DMS153 treated with DMSO at 0.1 percent for 48 hours (cell line): Measurements from ENCODE around the gene S100A12.
"Not testable (repeated sequence)": the region's sequence is repeated elsewhere in the genome, so short reads cannot be mapped to it uniquely, and the experiment has no call there.

Experiments
- DNase-seq: peaks from one replicate; lab custom pipeline; 2025; ENCODE audit not compliant: unreplicated experiment; lab: John Stamatoyannopoulos, UW

S100A12 gene

DNA sequence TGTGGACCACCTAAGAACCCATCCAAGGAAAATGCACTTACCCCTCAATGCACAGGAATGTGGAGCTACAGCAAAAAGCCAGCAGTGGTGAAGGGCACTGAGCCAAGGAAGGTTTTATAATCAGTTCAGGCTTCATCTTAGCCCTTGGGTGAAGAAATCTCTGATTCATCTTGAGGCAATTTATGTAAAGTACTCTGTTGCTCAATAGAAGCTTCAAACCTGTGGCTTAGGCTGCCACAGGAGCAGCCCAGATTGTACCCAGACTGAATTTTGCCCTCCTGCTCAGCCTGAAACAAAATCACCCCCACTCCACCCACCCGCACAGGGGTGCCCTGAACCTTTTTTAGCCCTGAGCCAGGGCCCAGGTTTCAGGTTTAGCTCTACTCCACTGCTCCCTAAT lies at the start of gene S100A12:
Gene S100A12, minus strand, starts transcription at position 111 of the 400 bp plus-strand sequence. CDS start 1,029 bp downstream, outside the sequence.
- no peak for DNase-seq

DNA sequence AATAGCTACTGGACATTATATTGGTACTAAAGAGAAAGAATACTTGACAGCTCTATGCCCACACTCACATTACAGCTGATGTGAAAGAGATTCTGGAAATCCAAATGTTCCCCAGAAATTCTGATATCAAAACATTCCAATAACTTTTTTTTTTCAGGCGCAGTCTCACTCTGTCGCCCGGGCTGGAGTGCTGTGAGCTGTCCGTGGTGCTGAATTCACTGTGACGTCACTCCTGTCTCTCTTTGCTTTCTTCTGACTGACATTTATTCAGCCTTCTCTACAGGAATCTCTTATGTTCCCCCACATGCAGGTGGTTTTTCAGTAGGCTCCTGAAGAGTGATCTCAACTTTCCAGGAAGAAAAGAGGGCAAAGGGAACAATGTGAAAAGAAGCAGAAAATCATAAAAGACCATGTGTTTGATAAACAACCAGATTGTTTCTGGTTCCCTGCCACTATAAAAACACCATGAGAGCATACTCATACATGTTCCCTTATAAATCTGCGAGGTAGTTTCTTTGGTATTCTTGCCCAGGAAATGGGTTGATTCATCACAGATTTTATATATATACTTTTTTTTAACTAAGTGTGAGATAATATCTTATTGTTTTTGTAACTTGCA lies 47.1 kb upstream of the S100A12 start:
- no peak for DNase-seq

DNA sequence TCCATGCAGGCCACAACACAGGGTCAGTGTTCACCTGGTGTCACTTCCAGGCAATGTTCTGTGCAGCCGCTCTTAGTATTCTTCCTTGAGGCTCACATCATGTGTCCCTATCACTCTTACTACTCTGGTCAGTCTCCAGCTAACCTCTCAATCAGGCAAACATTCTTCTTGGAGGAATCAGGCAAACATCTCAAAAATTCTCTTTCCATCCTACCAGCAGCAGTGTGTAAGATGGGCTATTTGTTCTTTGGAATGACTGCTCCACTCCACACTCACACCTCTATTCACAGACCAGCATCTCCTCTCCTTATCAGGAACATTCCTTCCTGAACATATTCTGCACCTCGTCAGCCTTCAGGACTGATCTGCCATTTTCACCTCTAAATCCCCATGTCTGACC lies 44.9 kb upstream of the S100A12 start:
- DNase-seq: no peak

DNA sequence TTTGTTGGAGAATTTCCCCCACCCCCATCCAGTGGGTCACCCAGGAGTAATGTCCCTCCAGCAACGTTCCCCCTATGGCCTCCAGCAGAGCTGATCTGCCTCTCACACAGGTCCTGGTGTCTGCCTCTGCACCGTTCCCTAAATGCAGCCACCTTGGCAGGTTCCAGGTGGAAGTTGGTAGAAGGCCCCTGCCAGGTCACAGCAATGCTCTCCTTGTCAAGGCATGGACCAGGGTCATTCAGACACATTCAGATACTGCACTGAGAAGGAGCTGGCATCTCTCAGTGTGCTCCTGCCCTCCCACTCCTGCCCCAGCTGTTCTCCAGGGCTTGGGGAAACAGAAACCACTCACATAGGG lies 44.0 kb upstream of the S100A12 start:
- DNase-seq: not testable (repeated sequence)

DNA sequence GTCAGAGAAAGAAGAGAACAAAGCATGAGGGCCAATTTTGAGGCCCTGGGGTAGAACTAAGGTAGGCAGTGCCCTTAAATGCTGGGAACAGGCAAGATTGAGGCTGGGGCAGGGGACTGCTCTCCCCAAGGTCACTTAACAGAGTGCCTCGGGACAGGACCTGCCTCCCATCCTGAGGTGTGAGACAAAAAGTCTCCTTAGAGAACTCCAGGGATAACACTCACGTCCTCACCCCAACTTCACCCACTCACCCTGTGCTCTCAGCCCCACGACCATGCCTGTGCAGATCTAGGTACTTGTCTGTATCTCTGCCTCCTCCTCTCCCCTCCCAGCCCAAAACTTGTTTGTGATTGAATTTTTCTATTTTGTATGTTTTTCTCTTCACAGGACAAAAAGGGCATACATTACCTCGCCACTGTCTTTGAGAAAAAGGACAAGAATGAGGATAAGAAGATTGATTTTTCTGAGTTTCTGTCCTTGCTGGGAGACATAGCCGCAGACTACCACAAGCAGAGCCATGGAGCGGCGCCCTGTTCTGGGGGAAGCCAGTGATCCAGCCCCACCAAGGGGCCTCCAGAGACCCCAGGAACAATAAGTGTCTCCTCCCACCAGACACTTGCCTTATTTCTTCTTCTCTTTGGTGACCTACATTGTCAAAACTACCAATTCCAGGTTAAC lies 43.5 kb upstream of the S100A12 start:
- DNase-seq: not testable (repeated sequence)

DNA sequence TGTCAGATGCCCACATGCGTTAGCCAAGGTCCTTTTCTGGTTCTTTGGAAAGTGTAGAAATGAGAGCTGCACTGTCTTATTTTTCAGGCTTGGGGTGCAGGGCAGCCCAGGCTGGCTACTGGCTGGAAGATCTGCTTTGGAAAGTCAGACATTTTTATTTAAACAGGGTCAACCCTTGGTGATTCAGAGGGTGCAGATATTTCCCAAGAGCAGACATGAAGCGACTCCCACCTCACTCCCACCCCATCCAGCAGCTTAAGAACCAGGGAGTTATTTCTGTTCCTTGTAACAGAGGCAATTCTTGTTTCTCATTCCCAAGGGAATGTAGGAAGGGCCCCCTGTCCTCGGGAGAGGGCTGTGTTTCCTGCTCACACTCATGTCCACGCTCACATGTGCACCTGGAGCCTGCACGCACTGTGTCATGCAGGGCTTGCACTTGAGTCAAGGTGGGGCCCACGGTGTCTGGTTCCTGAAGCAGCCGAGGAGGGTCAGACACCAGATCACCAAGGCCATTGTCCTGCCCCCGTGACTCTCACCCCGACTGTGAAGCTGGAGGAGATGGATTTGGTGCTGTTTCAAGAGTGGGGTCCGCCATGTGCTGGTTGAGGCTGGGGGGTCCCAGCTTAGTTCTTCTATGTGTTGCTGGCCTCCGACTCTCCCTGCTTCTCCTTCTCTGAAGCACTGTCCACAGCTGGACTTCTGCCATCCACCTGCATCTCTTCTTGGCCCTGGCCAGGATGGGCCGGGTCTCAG lies 41.9 kb upstream of the S100A12 start:
- DNase-seq: no peak

DNA sequence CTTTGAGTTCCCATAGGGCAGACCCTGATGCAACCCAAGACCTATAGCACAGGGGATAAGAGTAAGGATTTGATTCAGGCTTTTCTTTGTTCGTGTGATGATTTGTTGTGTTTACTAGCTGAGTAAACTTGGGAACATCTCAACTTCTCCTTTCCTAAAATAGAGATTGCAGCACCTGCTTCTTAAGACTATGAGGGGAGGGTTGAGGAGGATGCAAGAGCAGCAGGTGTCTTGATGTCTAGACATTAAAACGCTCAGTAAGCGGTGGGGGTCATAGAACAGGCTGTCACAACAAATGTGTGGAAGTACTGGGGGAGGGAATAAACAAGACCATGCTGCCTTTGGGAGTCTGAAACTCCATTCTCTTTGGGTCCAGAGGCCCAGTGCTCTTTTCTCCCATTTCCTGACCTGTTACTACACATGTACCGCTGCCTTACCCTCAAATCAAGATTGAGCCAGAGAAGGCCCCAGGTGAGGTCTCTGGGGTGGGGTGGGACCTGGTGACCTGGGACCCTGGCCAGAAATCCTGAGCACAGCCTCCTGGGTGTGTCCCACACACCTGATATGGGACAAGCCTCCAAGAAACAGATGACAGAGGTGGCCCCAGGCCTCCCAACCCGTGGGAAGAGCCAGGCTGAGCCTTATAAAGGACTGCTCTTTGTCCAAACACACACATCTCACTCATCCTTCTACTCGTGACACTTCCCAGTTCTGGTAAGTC lies 40.6 kb upstream of the S100A12 start, which contains the start of gene S100A7A:
Gene S100A7A, plus strand, starts transcription at position 671 of the 721 bp plus-strand sequence. CDS start 1,563 bp downstream, outside the sequence.
- DNase-seq: no peak

DNA sequence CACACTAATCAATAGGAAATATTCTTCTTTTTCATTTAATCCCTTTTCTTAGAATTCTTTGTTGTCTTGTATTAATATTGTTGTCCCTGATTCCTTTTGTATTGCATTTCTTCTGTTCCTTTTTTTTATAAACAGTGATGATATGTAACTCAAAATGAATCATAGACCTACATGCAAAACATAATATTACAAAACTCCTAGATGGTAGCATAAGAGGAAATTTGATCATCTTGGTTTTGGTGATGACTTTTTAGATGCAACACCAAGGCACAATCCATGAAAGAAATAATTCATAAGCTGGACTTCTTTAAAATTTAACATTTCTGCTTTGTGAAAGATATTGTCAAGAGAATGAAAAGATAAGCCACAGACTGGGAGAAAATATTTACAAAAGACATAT lies 38.5 kb upstream of the S100A12 start:
- DNase-seq: not testable (repeated sequence)

DNA sequence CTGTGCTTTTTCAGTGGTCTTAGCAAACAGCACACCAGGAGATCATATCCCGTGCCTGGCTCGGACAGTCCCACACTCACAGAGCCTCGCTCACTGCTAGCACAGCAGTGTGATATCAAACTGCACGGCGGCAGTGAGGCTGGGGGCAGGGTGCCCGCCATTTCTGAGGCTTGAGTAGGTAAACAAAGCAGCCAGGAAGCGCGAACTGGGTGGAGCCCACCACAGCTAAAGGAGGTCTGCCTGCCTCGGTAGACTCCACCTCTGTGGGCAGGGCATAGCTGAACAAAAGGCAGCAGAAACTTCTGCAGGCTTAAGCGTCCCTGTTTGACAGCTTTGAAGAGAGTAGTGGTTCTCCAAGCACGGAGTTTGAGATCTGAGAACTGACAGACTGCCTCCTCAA lies 31.9 kb upstream of the S100A12 start:
- not testable (repeated sequence) for DNase-seq

DNA sequence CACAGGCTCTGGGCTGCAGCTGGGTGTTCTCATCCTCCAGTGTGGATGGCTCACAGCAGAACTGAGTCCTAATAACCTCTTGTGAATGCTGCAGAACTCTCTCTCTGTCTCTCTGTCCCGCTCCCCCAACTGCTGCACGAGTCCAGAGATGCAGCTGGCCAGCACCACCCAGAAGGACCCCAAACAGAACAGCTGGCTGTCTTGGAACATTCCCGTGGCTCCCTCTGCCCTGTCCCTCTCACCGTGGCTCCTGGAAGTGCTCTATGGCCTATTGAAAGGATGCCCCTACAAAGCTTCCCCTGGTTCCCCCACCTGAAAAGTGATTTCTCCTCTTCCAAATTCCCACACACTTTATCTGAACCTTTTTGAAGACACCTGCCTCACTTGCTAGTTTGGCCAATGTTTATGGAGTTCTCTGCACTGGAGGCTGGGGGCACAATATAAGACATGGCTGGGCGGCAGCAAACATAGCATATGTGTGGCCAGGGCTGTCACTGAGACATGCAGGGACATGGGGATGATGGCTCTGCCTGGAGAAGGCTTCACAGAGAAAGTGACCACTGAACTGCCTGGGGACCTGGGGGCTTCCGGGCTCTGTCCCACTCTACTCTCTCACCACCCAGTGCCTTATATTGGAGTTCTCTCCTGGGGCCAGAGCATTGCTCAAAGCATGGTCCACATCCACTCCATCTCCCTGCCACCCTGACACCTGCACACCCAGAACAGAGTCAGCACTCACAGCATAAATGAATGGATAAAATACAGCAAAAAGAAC lies 30.6 kb upstream of the S100A12 start:
- not testable (repeated sequence) for DNase-seq

DNA sequence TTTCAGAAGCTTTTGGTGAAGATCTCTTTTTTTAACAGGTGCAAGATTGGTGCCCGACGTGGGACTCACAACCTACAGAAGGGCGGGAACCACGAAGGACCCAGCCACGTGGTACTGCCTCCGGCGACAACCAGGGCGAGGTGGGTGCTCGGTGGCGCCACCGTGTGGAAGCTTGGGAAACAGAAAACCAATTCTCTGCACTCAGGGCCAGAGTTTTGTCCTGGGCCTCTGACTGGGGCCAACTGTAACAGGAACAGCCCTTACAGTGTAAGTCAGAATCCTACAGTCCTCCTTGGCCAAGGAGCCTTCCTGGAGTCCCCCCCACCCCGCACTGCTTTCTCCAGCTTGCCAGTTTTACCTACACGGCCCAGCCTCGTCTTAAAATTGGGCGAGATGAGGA lies 29.3 kb upstream of the S100A12 start:
- no peak for DNase-seq

DNA sequence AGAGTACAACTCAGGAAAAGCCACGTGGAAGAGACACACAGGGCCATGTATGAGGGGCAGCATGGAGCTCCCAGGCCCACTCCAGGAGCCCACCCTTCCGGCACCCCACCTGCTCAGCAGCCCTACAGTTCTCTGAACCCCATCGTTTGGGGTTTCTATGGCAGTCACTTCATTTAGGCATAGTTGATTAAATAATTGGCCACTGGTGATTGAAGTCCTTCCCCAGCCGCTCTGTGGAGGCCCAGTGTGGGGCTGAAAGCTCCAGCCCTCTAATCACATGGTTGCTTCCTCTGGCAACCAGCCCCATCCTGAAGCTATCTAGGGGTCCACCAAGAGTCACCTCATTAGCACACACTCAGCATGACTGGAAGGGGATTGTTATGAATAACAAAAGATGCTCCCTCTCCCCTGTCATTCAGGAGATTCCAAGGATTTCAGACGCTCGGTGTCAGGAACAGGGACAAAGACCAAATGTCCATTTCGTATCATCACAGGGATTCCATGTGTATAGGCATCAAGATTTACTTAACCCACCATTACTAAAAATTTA lies 28.7 kb upstream of the S100A12 start:
- no peak for DNase-seq

DNA sequence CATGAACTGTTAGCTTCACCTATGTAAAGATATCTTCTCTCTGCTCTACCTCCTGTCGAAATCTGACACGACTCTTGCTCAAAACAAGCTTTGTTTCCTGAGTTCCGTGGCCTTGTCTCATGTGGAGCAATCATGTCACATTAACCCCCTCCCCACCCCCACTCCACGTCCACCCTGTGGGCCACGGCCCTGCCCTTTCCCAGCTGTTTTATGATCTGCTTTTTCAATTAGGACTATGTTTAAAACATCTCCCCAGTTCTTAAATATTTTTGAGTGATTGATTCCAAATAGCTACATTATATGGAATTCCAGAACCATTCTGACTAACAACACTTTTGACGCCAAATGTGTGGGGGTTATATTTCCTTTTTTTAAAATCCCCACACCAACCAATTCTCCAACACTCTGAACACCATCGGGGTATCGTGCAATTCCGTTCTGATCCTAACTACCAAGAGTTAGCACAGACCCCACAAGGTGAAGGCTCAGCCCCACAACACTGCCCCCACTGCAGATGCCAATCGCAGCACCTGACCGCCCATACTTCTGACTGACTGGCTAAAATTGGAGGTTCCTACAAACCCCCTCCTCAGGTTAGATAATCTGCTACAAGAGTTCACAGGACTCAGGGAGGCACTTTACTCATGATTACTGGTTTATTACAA lies 28.1 kb upstream of the S100A12 start:
- DNase-seq: no peak

DNA sequence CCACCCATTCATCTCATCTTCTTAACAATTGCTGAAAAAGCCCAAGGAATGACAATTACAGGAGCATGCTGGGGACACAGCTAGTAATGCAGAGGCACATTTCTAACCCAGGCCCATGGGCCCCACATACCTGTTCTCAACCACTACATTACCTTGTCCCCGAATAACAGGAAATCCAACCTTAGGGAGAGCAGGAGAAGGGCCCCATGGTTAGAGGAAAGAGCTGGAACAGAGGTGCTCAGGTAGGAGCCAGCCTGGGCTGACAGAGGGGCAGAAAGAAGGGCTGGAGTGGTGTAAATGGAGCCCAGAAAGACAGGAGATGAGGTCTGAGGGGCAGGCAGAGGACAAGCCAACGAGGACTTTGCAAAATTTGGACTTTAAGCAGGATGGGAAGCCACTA lies 26.8 kb upstream of the S100A12 start:
- DNase-seq: no peak

DNA sequence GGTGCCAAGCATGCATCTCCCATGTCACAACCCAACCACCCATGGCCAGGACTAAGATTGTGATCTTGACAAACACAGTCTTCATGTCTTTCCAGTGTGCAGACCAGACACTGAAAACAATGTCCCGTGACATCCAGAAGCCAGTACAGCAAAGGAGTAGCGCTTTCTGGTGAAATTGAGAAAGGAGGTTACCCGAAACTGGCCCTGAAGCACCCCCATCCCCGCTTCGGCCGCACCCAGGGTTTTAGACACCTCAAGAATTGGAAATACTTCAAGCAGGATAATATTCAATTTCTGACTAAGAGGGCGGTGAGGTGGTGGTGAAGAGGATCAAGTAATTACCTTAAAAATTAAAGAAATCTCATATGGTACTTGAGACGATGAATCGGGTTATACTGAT lies 26.0 kb upstream of the S100A12 start:
- no peak for DNase-seq

DNA sequence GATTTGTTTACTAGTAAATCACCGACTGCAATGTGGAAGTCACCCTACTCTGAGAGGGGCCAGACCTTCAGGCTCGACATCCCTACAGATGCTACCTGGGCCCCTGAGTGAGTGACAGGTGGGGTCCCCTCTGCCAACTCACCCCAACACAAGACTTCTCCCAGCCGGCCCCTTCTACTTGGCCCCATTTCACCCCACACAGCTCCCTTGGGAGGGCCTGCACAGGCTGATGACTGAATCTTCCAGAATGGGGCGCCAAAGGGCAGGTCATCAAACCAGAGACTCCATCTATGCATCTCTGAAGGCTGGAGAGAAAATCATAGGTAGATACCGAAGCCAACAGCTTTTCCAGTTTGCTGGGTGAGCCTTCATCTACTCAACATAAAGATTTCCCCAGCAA lies 24.8 kb upstream of the S100A12 start:
- peak; percentile 33 for DNase-seq

DNA sequence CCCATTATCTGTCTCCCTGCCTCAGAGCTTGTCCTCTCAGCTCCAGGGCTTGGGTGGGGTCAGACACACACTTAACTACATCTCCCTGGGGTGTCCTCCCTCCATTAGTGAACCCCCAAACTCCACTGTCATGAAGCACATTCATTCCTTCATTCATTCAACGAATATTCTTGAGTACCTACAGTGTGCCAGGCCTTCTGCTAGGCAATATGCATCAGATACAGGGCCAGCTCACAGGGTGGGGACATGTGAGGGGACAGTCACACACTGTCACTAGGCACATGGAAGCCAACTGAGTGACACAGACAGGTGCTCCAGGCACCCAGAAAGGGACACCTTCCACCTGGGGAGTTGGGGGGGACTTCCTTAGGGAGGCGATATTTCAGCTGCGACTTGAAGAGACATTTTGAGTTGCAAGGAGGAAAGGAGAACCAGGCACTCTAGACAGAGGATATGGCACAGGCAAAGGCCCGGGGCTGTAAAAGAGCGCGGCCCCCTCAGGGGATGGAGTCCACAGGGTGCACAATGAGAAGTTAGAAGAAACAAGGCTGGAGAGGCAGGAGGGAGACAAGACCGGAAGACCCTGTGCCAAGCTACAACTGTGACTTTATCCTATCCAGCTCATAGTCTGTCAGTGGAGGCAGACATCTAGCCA lies 24.1 kb upstream of the S100A12 start:
- DNase-seq: no peak

DNA sequence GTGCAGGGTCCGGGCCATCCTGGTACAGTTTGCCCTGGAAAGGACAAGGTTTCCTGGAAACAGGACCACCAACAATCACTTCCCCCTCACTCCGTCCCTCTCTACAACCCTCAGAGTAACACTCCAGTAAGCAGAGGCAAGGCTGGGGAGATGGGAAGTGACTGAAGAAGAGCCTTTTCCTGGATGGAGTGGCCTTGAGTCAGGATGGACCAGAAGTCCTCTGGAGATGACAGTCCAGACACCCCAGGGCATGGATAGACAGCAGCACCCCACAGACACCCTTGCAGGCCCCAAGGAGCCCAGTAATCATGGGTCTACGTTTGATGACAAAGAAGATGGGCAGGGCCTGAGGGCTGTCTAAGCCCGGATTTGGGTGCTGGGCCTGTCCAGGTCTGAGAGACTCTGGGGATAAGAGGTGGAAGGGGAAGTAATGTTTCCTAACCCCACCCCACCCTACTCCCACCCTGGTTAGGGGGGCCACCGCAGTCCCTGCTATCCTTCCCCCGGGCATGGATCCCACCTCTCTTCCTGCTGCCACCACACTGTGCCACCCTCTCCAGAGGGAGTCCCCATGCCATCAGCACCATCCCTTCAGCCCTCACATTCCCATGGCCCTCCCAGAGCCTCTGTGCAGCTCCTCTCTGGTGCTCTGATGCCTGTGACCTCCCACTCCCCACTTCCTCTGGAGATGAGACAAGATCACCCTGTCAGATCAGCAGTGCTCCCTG lies 22.7 kb upstream of the S100A12 start:
- no peak for DNase-seq
